Gastrocnemius medialis (tissue), 4 donors: ENCODE measurements around the gene GPR132. TPM values are rescaled to one million over a fixed set of nuclear protein-coding genes. Genes with fewer than 3 reads are reported as not detected.

ENCODE experiments used
- ATAC-seq, 2 donors: fragments of 150-250 bp; one replicate each; pipeline ENCODE4 v1.9.1; 2016
- DNase-seq, 2 donors: peaks; one replicate each; pipeline ENCODE4 v3.0.0-alpha.2; 2019
- H3K27ac ChIP-seq, 4 donors: fragments of 200-600 bp; sonication (generic); 1 replicate in 1 of 4; 2 replicates in 3 of 4; pipeline ENCODE4 v1.5.1; 2016 to 2018; ENCODE audit warnings: mild to moderate bottlenecking in 2 of 4, moderate library complexity in 1 of 4
- H3K27me3 ChIP-seq, 3 donors: fragments of 200-600 bp; sonication (generic) in 2 of 3; 1 replicate in 1 of 3; 2 replicates in 2 of 3; pipeline versions ENCODE4 v1.5.1 to v1.6.0; 2016 to 2019; ENCODE audit warnings: mild to moderate bottlenecking in 1 of 3, moderate library complexity in 1 of 3
- H3K36me3 ChIP-seq, 2 donors: fragments of 200-600 bp; sonication (generic) in 1 of 2; one replicate each; pipeline ENCODE4 v1.5.1; 2017 to 2018
- H3K4me1 ChIP-seq, 2 donors: fragments of 200-600 bp; sonication (generic) in 1 of 2; one replicate each; pipeline ENCODE4 v1.5.1; 2016 to 2017; ENCODE audit warnings: mild to moderate bottlenecking in 2 of 2
- H3K4me3 ChIP-seq, 4 donors: fragments of 200-600 bp; sonication (generic) in 3 of 4; 1 replicate in 1 of 4; 2 replicates in 3 of 4; pipeline ENCODE4 v1.5.1; 2016 to 2019; ENCODE audit warnings: mild to moderate bottlenecking in 2 of 4
- H3K9me3 ChIP-seq, 3 donors: fragments of 200-600 bp; sonication (generic) in 2 of 3; 1 replicate in 1 of 3; 2 replicates in 2 of 3; pipeline ENCODE4 v1.5.1; 2016 to 2019
- POLR2A ChIP-seq, 2 donors: fragments of 450-650 bp; IDR thresholded peaks; one replicate each; pipeline ENCODE4 v1.6.1; 2017; ENCODE audit warnings: antibody characterized with exemption in 2 of 2, mild to moderate bottlenecking in 2 of 2, moderate library complexity in 2 of 2
- in situ Hi-C, 4 donors: fragments of 200-750 bp; cut with MboI; loops; one replicate each; pipeline versions ENCODE4 v1.15.0 to v1.8.0; 2017; ENCODE audit warnings: low sequenced_read_pairs in 4 of 4
- intact Hi-C: fragments of 100-400 bp; cut with DNase I; formaldehyde crosslinking; loops from one replicate; pipeline ENCODE4 v1.15.1; 2023; ENCODE audit warnings: low total_unique reads
- total RNA-seq, 4 donors: library from RNA; depleted of rRNA; stranded (reverse); fragments of >200 nt; gene quantifications; one replicate each; pipeline versions ENCODE4 v1.1.0 to v1.2.3, GENCODE V29; 2016
- TF ChIP-seq, protein P1 (sequence below), 5 experiments: fragments of 450-650 bp in 3 of 5; fragments of 200-600 bp in 2 of 5; sonication (generic) in 2 of 5; IDR thresholded peaks in 4 of 5; conservative IDR thresholded peaks in 1 of 5; 1 replicate in 4 of 5; 2 replicates in 1 of 5; pipeline ENCODE4 v1.5.1; 2016 to 2019; ENCODE audit warnings: antibody characterized with exemption in 5 of 5, mild to moderate bottlenecking in 3 of 5, moderate library complexity in 3 of 5

The GPR132 gene
- total RNA-seq, 4 donors from 2014 or later, result 0.07 to 0.61 (median 0.26) TPM

DNA sequence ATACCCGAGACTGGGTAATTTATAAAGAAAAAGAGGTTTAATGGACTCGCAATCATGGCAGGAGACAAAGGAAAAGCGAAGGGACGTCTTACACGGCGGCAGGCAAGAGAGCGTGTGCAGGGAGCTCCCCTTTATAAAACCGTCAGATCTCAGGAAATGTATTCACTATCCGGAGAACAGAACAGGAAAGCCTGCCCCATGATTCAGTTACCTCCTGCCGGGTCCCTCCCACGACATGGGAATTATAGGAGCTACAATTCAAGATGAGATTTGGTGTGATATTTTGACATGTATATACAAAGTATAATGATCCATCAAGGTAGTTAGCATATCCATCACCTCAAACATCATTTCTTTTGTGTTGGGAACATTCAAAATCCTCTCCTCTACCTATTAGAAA lies 42.1 kb downstream of the GPR132 start:
- TF ChIP-seq, protein P1, sequence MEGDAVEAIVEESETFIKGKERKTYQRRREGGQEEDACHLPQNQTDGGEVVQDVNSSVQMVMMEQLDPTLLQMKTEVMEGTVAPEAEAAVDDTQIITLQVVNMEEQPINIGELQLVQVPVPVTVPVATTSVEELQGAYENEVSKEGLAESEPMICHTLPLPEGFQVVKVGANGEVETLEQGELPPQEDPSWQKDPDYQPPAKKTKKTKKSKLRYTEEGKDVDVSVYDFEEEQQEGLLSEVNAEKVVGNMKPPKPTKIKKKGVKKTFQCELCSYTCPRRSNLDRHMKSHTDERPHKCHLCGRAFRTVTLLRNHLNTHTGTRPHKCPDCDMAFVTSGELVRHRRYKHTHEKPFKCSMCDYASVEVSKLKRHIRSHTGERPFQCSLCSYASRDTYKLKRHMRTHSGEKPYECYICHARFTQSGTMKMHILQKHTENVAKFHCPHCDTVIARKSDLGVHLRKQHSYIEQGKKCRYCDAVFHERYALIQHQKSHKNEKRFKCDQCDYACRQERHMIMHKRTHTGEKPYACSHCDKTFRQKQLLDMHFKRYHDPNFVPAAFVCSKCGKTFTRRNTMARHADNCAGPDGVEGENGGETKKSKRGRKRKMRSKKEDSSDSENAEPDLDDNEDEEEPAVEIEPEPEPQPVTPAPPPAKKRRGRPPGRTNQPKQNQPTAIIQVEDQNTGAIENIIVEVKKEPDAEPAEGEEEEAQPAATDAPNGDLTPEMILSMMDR (IDR thresholded peaks at IDR 0.05 in 4 of 5, conservative IDR thresholded peaks at IDR 0.05 in 1 of 5), result no peak
- TF ChIP-seq POLR2A (IDR thresholded peaks at IDR 0.05), result no peak
- Histone ChIP-seq H3K9me3 (no peaks in the 10 kb centered on the region), H3K4me3 (no peak overlapping the region), H3K36me3 (no peaks in the 10 kb centered on the region), H3K27me3 (no peaks in the 10 kb centered on the region), H3K4me1 (peaks cover 16 to 23% of the 10 kb centered on the region in 2 donors), H3K27ac (no peak overlapping the region)
- intact Hi-C loops (loop anchor here (5.0 kb wide), 1 partner anchor 196 kb away; no protein-coding TSS in a partner anchor), in situ Hi-C loops (no loop called here)
- no peak for ATAC-seq
- DNase-seq, result no peak

DNA sequence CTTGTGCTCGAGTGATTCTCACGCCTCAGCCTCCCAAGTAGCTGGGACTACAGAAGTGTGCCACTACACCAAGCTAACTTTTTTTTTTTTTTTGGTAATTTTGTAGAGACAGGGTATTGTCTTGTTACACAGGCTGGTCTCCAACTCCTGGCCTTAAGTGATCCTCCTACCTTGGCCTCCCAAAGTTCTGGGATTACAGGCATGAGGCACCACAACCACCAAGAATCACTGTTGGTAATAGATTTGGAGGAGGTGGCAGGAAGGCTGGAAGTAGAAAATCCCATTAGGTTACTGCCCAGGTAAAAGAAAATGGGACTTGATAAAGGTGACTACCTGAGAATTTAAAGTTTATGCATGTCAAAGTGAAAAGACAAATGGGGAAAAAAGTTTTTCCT lies 43.0 kb downstream of the GPR132 start:
- H3K9me3 ChIP-seq, result no peaks in the 10 kb centered on the region
- in situ Hi-C loops (no loop called here), intact Hi-C loops (loop anchor here (5.0 kb wide), 1 partner anchor 195 kb away; no protein-coding TSS in a partner anchor)
- no peaks in the 10 kb centered on the region for H3K36me3 ChIP-seq
- no peaks in the 10 kb centered on the region for H3K27me3 ChIP-seq
- ATAC-seq (no peak), DNase-seq (no peak)
- H3K27ac ChIP-seq, result peak overlapping the region in 1 of 4 donors; percentile 75
- TF ChIP-seq, protein P1 (IDR thresholded peaks at IDR 0.05 in 4 of 5, conservative IDR thresholded peaks at IDR 0.05 in 1 of 5), result no peak
- no peak for TF ChIP-seq POLR2A (IDR thresholded peaks at IDR 0.05)
- H3K4me1 ChIP-seq, result peaks cover 16 to 23% of the 10 kb centered on the region in 2 donors
- peak overlapping the region in 3 of 4 donors; percentile 70 to 83 (median 70) for H3K4me3 ChIP-seq

DNA sequence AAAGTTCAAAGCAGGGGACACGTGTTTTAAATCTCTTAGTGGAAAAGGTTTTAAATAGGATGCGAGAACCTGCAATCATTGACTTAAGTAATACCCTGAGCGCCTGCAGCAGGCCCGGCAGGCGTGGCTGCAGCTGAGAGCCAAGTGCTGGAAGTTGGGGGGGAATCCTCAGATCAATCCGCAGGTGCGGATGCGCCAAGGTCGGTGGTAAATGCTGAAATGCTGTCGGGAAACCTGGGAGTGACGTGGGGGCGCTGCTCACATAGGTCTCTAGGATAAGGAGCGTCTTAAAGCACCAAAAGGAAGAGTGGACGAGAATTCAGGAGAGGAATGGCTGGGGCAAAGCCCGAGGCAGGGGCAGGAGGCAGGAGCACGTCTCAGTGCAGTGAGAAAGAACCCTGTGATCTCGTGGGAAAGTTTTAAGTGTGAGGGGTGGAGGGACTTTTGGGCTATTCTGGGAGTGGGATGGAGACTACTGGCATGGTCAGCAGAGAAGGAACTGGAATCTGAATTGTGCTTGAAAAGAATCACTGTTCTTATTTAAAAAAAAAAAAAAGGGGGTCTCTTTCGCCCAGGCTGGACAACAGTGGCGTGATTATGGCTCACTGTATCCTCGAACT lies 43.5 kb downstream of the GPR132 start:
- Histone ChIP-seq H3K9me3 (no peaks in the 10 kb centered on the region), H3K27ac (peak overlapping the region; percentile 75 to 91 (median 86)), H3K4me1 (peaks cover 16 to 23% of the 10 kb centered on the region in 2 donors), H3K36me3 (no peaks in the 10 kb centered on the region), H3K27me3 (no peaks in the 10 kb centered on the region), H3K4me3 (peak overlapping the region; percentile 70 to 83 (median 76))
- DNase-seq (no peak), ATAC-seq (peak in 1 of 2 donors; percentile 11)
- in situ Hi-C loops, result no loop called here
- intact Hi-C loops, result loop anchor here (1.0 to 5.0 kb wide), 4 partner anchors 24 to 194 kb away; partner anchors contain the start of gene CLBA1
- TF ChIP-seq, protein P1 (IDR thresholded peaks at IDR 0.05 in 4 of 5, conservative IDR thresholded peaks at IDR 0.05 in 1 of 5), result no peak
- TF ChIP-seq POLR2A (IDR thresholded peaks at IDR 0.05), result no peak

DNA sequence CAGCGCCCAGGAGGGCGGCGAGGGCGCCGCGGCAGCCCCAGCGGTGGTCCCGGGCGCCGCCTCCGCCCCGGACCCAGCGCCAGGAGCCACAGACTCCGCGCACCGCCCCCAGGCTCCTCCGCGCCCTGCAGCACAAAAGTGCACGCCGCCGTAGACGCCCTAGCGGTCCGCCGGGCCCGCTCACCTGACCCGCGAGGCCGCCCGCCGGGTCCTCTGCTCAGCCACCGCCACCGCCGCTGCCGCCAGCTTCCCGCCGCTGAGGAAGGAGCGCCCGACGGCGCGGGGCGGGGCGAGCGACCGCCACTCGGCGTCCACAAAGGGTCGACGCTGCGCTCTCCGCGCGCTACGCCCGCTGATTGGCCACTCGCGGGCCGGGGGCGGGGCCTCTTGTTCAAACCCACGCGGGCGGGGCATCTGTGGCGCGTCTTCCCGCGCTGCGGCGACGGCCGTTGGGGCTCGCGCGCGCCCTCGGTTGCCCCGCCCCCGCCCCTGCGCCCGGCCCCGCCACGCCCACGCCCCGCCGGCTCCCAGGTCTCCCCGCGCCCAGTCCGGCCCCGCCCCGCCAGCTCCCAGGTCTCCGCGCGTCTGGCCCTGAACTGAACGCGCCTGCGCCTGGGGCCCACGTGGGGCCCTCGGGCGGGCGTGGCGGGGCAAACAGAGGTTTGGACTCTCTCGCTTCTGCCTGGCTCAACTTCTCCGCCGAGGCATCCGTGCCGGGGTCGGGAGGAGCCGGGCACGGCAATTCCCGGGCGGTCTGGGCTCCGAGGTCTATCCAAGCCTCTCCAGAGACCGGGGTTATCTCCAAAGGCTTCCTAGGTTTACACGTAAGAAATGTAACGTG lies 44.2 kb downstream of the GPR132 start, which contains the start of gene CDCA4:
Gene CDCA4 (minus strand): TSS at position 269 of the 841 bp plus-strand sequence. CDS start 9,154 bp downstream, outside the sequence.
- in situ Hi-C loops, result no loop called here
- no peaks in the 10 kb centered on the region for H3K27me3 ChIP-seq
- intact Hi-C loops, result loop anchor here (1.0 to 5.0 kb wide), 4 partner anchors 24 to 194 kb away; partner anchors contain the start of gene CLBA1
- H3K36me3 ChIP-seq, result no peaks in the 10 kb centered on the region
- peak; percentile 97 for ATAC-seq
- TF ChIP-seq POLR2A (IDR thresholded peaks at IDR 0.05), result peak; percentile 75 to 82
- TF ChIP-seq, protein P1 (IDR thresholded peaks at IDR 0.05 in 4 of 5, conservative IDR thresholded peaks at IDR 0.05 in 1 of 5), result peak in 1 of 5 experiments; percentile 16
- peak within 1 kb of the TSS; percentile 75 to 91 (median 86) for H3K27ac ChIP-seq
- H3K4me1 ChIP-seq, result peaks cover 16 to 23% of the 10 kb centered on the region in 2 donors
- peak within 1 kb of the TSS; percentile 70 to 83 (median 80) for H3K4me3 ChIP-seq
- H3K9me3 ChIP-seq, result no peaks in the 10 kb centered on the region
- peak; percentile 88 to 94 for DNase-seq
